OCI-LY1 (cell line): Measurements from ENCODE around the gene ALKBH4.

Source experiments
- CTCF ChIP-seq: fragments of 200-600 bp; sonication (generic), shearing (Covaris generic); IDR thresholded peaks from 2 replicates; pipeline ENCODE4 v1.5.1; 2017; ENCODE audit warnings: mild to moderate bottlenecking, antibody characterized with exemption, low read length, moderate library complexity, mixed read lengths
- EZH2 ChIP-seq: fragments of 200-600 bp; sonication (generic), shearing (Covaris generic); IDR thresholded peaks from 2 replicates; pipeline ENCODE4 v1.8.0; 2017; ENCODE audit warnings: borderline replicate concordance, mixed run types, mild to moderate bottlenecking, antibody characterized with exemption, low read length, moderate library complexity, mixed read lengths

GRCh38 chr7:102466097-102466496 is 1.4 kb upstream of the ALKBH4 start:
- TF ChIP-seq CTCF (no peak), EZH2 (no peak)
